Activated CD8-positive, alpha-beta T cell treated with anti-CD3 and anti-CD28 coated beads for 36 hours (primary cell): ENCODE data around the gene BSDC1. TPM values are rescaled to one million over a fixed set of nuclear protein-coding genes. Genes with fewer than 3 reads are reported as not detected.

Experiments
- ATAC-seq: fragments of 200-7000 bp; cut with Tn5 transposase; one replicate; pipeline ENCODE4 v1.10.0; 2021; ENCODE audit warnings: mild to moderate bottlenecking, moderate library complexity
- CTCF ChIA-PET: fragments of 350-600 bp; sonication (Branson Sonifier 250); formaldehyde crosslinking; loops from one replicate; lab custom pipeline; 2021; ENCODE audit warnings: antibody characterized with exemption; lab: Charles Lee
- POLR2A ChIA-PET: fragments of 350-600 bp; sonication (Branson Sonifier 250); formaldehyde crosslinking; loops from one replicate; lab custom pipeline; 2021; ENCODE audit warnings: antibody characterized with exemption; lab: Charles Lee
- DNase-seq: peaks from one replicate; pipeline ENCODE4 v3.0.0-alpha.2; 2020
- H3K27ac Mint-ChIP-seq: one replicate; pipeline ENCODE4 v1.8.0; 2021; ENCODE audit warnings: mild to moderate bottlenecking, mixed read lengths
- H3K27me3 Mint-ChIP-seq: one replicate; pipeline ENCODE4 v1.8.0; 2021; ENCODE audit warnings: mixed read lengths
- H3K36me3 Mint-ChIP-seq: one replicate; pipeline ENCODE4 v1.8.0; 2021; ENCODE audit warnings: low read depth, mixed read lengths
- H3K4me1 Mint-ChIP-seq: one replicate; pipeline ENCODE4 v1.8.0; 2021; ENCODE audit warnings: low read depth, mixed read lengths
- H3K4me3 Mint-ChIP-seq: one replicate; pipeline ENCODE4 v1.8.0; 2021; ENCODE audit warnings: mild to moderate bottlenecking, moderate library complexity, mixed read lengths
- H3K9me3 Mint-ChIP-seq: one replicate; pipeline ENCODE4 v1.8.0; 2021; ENCODE audit warnings: mixed read lengths
- intact Hi-C: fragments of 100-400 bp; cut with micrococcal nuclease; formaldehyde crosslinking; loops from one replicate; pipeline ENCODE4 v1.10.0; 2022
- total RNA-seq, 2 experiments: library from RNA; stranded (reverse); gene quantifications; one replicate each; pipeline ENCODE4 v1.2.3, GENCODE V29; 2021
- TF ChIP-seq, protein P1 (sequence below): fragments of 200-600 bp; IDR thresholded peaks from one replicate; pipeline ENCODE4 v1.8.0; 2022; ENCODE audit warnings: antibody characterized with exemption, mild to moderate bottlenecking

BSDC1 gene
- total RNA-seq, 2 experiments from 2014 or later, result 30.6 to 33.3 TPM

DNA sequence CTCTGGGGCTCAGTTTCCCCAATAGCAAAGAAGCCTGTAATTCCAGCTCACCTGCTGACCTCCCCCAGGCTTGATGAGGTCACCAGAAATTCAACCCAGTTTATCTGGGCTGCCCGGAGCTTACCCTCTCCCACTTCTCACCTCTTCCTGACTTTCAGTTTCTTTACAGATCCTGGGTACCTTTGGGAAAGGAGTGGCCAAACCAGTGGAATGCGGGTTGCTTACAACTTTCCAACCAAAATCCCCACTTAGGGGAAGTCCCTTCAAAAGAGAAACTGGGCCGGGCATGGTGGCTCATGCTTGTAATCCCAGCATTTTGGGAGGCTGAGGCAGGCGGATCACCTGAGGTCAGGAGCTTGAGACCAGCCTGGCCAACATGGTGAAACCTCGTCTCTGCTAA, 52.3 kb downstream of the BSDC1 start:
- no peaks in the 10 kb centered on the region for H3K36me3 Mint-ChIP-seq
- no peaks in the 10 kb centered on the region for H3K27me3 Mint-ChIP-seq
- H3K9me3 Mint-ChIP-seq, result no peaks in the 10 kb centered on the region
- no peak overlapping the region for H3K4me3 Mint-ChIP-seq
- ChIA-PET POLR2A (interaction anchor here (0.6 to 1.8 kb wide), 3 partner anchors 9 to 153 kb away, joined by 3 to 4 read pairs (median 4); no protein-coding TSS in a partner anchor), CTCF (interaction anchor here (0.8 kb wide), 1 partner anchor 10 kb away, joined by 3 read pairs; no protein-coding TSS in a partner anchor)
- no peak overlapping the region for H3K27ac Mint-ChIP-seq
- intact Hi-C loops, result no loop called here
- ATAC-seq (no peak), DNase-seq (no peak)
- H3K4me1 Mint-ChIP-seq, result peaks cover 50% of the 10 kb centered on the region
- TF ChIP-seq, protein P1, sequence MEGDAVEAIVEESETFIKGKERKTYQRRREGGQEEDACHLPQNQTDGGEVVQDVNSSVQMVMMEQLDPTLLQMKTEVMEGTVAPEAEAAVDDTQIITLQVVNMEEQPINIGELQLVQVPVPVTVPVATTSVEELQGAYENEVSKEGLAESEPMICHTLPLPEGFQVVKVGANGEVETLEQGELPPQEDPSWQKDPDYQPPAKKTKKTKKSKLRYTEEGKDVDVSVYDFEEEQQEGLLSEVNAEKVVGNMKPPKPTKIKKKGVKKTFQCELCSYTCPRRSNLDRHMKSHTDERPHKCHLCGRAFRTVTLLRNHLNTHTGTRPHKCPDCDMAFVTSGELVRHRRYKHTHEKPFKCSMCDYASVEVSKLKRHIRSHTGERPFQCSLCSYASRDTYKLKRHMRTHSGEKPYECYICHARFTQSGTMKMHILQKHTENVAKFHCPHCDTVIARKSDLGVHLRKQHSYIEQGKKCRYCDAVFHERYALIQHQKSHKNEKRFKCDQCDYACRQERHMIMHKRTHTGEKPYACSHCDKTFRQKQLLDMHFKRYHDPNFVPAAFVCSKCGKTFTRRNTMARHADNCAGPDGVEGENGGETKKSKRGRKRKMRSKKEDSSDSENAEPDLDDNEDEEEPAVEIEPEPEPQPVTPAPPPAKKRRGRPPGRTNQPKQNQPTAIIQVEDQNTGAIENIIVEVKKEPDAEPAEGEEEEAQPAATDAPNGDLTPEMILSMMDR, result no peak

DNA sequence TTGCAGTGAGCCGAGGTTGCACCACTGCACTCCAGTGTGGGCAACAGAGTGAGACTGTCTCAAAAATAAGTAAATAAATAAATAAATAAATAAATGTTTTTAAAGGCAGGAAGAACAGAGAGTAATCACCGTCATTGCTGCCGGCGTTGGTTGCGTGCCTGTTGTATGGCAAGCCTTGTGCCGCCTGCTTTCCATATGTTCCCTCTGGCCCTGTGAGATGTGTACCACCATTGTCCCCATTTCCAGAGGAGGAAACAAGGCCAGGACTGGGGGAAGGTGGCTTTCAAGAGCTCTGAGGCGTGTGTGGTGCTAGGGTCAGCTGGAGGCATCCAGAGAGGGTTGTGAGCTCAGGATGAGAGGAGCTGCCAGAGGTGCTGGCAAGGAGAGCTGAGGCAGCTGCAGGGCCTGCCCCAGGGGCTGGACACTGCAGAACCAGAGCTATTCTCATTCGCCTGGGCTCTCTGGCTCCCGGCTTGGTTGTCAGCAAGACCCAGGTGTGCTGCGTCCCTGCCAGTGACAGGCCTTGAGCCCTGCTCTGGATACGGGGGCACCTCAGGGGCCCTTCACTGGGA, 53.0 kb downstream of the BSDC1 start:
- no peaks in the 10 kb centered on the region for H3K9me3 Mint-ChIP-seq
- ChIA-PET POLR2A (interaction anchor here (1.0 to 1.8 kb wide), 2 partner anchors 10 to 12 kb away, joined by 4 read pairs; no protein-coding TSS in a partner anchor), CTCF (no interaction called here)
- ATAC-seq (no peak), DNase-seq (no peak)
- TF ChIP-seq, protein P1, result no peak
- no peaks in the 10 kb centered on the region for H3K36me3 Mint-ChIP-seq
- H3K27ac Mint-ChIP-seq, result no peak overlapping the region
- peaks cover 50% of the 10 kb centered on the region for H3K4me1 Mint-ChIP-seq
- H3K27me3 Mint-ChIP-seq, result no peaks in the 10 kb centered on the region
- intact Hi-C loops, result no loop called here
- no peak overlapping the region for H3K4me3 Mint-ChIP-seq

DNA sequence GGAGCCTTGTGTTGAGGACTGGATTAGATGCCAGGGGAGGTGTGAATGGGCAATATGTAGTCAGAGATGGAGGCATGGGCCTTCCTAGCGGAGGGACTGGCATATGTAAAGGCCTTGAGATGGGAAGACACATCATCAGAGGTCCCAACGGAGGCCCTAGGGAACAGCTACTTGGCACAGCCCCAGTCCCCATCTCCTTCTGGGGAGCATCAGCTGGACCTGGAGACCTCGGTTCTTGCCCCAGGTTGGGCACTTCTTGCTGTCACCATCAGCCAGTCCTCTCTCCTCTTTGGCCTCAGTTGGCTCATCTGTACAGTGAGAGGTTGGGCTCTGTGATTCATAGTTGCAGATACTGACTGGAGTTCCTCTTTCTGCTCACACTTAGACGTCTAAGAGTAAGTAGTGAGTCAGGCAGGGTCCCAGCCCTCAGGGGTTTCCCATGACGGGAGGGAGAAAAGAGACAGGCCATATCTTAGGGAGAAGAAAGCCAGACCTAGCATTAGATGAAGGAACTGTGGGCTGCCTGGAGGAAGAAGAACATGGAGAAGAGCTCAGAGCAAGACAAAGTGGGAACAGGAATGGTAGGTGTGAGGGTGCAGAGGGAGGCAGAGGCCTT, 54.8 kb downstream of the BSDC1 start:
- CTCF ChIA-PET, result interaction anchor here (0.9 kb wide), 1 partner anchor 9 kb away, joined by 3 read pairs; no protein-coding TSS in a partner anchor

DNA sequence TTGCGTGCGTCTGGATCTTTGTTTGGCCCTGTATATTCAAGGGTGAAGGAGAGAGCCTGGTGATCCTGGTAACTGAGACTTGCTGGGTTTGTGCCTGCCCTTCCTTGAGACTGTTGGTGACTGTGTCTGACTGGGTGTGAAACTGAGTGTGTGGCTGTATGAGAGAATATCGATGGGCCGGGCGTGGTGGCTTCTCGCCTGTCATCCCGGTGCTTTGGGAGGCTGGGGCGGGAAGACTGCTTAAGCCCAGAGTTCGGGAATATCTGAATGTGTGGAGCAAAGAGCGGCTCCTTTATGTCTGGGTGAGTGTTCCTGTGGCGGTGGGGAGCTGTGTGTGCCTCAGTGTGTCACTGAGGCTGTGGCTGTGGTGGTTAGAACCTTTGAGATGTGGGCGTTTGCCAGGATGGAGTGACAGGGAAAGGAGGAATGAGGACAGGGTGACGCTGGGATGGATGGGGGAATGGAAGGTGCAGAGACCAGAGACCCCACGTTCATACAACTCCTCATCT, 55.5 kb downstream of the BSDC1 start:
- POLR2A ChIA-PET, result interaction anchor here (0.6 kb wide), 1 partner anchor 145 kb away, joined by 3 read pairs; no protein-coding TSS in a partner anchor
- no peak for ATAC-seq
- TF ChIP-seq, protein P1, result no peak
- H3K4me1 Mint-ChIP-seq, result peaks cover 48% of the 10 kb centered on the region
- H3K27me3 Mint-ChIP-seq, result no peaks in the 10 kb centered on the region
- no peaks in the 10 kb centered on the region for H3K9me3 Mint-ChIP-seq
- CTCF ChIA-PET, result interaction anchor here (0.9 kb wide), 1 partner anchor 8 kb away, joined by 3 read pairs; no protein-coding TSS in a partner anchor
- intact Hi-C loops, result no loop called here
- H3K36me3 Mint-ChIP-seq, result peaks cover 3% of the 10 kb centered on the region
- no peak overlapping the region for H3K27ac Mint-ChIP-seq
- DNase-seq, result no peak
- H3K4me3 Mint-ChIP-seq, result no peak overlapping the region

More for the DNA sequence above, 54.8 kb downstream of the BSDC1 start:
- POLR2A ChIA-PET, result interaction anchor here (0.6 kb wide), 1 partner anchor 145 kb away, joined by 3 read pairs; no protein-coding TSS in a partner anchor
- Mint-ChIP-seq H3K36me3 (no peaks in the 10 kb centered on the region), H3K27ac (peak overlapping the region; percentile 39), H3K27me3 (no peaks in the 10 kb centered on the region), H3K4me1 (peaks cover 41% of the 10 kb centered on the region), H3K4me3 (no peak overlapping the region), H3K9me3 (no peaks in the 10 kb centered on the region)
- TF ChIP-seq, protein P1, result no peak
- intact Hi-C loops, result no loop called here
- DNase-seq (peak; percentile 67), ATAC-seq (peak; percentile 59)
